NCI-H226 (cell line): ENCODE results near the gene LARP4B.

Experiments used
- DNase-seq: peaks from one replicate; pipeline ENCODE4 v3.0.0-alpha.2; 2015

Gene LARP4B

DNA sequence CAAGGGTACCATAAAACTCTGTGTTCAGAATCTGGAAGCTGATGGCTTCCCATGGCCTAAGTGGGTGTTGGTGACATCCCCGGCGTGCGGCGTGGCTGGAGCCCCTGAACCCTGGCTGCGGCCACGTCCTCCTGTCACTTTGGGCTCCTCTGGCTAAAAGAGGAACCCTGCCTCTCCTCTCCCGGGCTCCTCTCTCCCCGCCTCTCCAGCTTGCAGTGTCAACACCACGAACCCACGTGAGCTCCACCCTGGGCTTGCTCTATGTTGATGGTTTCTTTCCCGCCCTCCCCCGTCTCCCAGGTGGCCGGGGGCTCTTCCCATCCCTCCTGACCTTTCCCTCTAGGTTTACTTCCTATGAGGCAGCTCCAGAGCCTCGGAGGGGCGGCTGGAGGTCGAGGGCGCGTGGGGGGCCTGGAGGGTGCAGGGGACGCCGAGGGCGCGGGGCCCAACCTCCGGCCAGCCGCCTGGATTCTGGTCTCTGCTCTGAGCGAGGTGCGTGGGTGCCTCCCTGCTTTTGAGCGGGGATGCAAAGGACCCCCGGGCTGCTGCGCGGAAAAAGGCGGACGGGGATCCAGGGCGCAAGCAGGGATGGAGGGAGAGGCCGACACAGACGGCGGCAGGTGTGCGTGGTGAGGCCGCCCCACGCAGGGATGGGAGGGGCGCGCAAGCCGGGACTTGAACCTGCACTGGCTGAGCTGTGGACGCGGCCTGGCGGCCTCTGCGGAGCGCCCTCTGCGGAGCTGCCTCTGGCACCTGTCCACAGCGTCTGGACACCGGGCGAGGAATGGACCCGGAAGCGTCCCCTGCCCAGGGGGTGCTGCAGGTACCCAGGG, 126.5 kb downstream of the LARP4B start:
- no peak for DNase-seq

DNA sequence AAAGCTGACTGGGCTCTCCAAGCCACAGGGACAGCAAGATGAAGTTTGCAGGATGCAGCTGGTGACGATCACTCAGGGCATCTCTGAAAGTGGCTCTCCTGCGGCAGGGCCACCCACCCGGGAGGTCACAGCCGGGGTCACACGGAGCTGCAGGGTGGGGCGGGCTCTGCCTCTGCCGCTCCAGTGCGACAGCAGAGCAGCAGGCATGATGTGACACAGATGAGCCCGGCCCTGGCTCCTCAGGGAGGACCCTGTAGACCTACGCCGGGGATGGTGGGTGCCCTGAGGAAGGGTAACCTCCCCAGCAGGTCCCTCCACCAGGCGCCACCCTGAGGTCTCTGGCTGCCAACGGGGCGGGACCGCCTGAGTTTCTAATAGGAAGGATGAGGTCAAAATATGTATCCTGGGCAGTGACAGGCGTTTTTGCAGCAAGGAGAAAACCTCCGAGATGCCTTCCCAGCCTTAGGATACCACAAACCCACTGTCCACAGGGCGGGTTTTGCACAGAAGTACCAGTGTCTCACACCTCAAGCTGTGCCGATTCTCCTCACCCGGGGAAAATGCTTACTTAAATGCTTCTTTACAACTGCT, 127.2 kb downstream of the LARP4B start:
- no peak for DNase-seq

DNA sequence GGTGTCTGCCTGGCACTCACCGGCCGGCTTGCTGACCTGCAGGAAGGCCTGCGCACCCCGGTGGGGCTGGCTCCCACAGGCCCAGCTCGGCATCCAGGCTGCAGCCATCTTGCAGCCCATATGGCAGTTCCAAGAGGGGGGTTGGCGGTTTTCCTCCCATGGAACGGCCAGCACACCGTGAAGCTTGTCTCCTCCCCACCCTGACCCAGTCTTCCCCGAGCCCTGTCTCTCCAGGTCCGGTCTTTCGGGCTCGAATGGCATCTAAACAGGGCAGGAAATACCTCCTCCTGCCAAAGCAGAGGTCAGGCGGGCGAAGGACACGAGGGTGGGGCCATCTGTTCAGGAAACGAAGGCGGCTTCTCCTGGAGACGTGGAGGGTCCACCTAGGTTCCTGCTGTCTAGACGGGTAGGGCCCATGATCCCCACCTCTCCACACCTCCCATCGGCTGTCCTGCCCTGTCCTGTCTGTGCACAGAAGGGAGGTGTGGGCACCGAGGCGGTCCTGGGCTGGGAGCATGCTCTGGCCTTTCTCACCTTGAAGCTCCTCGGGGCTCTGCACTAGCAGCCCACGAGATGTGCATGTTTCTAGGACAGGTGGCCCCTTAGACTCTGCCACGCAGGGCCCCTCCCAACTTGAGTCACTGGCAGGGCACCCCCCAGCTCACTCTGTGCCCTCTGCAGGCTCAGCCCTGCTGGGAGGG, 128.3 kb downstream of the LARP4B start:
- DNase-seq, result no peak

DNA sequence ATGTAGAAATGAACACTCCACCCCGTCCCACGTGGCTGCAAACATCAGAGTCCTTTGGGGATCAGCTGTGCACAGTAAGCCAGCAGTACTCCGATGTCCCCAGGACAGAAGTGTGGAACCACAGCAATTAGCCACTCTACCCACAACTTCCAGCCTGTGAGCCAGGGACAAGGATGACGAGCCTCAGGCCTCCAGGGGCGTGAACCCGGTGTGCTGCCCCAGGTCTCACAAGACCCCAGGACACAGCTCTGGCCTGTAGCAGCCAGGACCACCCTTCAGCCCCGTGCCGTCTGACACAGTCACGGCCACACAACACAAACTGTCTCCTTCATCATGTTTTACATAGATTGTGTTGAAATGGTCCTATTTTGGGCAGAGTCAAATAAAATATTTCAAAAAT, 129.0 kb downstream of the LARP4B start:
- no peak for DNase-seq

DNA sequence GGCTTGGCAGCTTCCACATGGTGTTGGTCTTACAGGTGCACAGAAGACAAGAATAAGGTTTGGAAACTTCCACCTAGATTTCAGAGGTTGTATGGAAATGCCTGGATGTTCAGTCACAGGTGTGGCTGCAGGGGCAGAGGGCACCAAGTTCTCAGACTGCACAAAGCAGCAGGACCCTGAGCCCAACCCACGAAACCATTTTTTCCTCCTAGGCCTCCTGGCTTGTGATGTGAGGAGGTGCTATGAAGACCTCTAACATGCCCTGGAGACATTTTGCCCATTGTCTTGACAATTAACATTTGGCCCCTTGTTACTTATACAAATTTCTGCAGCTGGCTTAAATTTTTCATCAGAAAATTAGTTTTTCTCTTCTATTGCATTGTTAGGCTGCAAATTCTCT, 134.3 kb downstream of the LARP4B start:
- no peak for DNase-seq

DNA sequence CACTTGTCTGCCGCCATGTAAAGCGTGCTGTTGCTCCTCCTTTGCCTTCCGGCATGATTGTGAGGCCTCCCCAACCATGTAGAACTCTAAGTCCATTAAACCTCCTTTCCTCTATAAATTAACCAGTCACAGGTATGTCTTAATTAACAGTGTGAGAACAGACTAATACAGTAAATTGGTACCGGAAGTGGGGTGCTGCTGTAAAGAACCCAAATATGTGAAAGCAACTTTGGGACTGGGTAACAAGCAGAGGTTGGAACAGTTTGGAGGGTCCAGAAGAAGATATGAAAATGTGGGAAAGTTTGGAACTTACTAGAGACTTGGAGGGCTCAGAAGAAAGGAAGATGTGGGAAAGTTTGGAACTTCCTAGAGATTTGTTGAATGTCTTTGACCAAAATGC, 135.3 kb downstream of the LARP4B start:
- DNase-seq, result no peak

DNA sequence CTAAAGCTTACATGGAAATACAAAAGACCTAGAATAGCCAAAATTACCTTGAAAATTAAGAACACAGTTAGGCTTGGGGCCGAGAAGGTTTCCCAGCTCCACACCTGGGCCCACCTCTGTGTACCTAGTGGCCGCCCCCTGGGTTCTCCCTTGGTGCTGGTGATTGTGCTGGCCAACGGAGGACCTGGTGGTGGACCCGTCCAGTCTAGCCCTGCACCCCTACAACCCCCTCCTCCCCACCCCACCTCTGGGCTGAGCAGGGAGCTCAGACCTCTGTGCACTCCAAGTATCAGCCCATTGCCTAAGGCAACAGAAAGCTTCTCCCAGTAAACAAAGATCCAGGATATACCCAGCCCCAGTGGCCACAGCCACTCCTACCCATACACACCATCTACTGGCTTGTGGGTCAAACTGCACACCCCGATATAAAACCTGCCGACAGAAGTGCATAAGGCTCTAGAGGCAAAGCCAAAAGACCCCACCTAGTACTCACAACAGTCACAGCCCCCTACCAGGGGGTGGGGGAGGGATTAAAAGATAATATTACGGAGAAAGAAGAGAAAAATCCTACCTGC, 137.0 kb downstream of the LARP4B start:
- no peak for DNase-seq

DNA sequence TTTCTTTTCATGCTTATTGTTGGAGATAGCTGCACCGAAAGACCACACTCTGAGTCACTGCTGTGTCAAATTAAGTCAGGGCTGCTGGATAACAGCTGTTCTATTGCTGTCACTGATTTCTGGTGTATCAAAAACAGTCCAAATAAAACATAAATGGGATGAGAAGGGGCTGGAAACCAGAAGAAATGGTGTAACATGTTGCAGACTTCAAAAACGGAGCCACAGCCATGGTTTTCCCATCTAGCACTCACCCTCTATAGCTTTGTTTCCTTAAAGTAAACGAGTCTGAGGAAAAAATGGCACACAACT, 138.8 kb downstream of the LARP4B start:
- DNase-seq, result no peak

DNA sequence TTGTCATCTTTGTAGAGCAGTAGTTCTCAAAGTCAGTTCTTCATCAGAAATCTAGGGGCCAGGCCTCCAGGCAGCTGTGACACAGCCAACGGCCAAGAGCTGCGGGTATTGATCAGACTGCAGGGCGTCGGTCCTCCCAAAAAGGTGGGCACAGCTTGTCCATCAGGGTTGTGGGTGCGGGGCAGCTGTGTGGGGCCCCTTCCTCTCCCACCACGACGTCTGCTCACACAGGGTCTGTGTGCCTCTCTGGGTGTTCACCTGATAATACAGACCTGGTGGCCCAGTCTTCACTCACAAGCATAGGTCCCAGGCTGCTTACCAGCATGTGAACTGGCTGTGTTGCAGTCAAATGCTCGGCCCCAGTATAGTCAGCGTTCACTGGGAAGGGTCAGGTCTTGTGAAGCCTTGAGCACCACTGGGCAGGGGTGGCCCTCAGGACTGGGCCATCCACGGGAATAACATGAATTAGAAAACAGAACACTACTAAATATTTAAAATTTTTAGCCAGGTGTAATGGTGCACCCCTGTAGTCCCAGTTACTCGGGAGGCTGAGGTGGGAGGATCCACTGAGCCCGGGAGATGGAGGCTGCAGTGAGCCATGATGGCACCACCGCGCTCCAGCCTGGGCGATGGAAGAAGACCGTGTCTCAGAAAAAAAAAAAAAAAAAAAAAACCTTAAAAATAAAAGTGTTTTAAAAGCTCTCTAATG, 139.3 kb downstream of the LARP4B start:
- no peak for DNase-seq

DNA sequence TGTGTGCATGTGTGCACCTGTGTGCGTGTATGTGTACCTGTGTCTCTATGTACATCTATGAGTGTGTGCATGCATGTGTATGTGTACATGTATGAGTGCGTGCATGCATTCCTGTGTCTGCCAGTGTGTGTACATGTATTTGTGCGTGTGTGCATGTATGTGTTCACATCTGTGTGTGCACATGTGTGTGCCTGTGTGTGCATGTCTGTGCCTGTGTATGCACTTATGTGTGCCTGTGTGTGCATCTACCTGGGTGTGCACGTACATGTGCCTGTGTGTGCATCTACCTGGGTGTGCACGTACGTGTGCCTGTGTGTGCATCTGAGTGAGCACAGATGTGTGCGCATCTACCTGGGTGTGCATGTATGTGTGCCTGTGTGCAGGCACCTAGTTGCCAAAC, 139.9 kb downstream of the LARP4B start:
- DNase-seq, result no peak

DNA sequence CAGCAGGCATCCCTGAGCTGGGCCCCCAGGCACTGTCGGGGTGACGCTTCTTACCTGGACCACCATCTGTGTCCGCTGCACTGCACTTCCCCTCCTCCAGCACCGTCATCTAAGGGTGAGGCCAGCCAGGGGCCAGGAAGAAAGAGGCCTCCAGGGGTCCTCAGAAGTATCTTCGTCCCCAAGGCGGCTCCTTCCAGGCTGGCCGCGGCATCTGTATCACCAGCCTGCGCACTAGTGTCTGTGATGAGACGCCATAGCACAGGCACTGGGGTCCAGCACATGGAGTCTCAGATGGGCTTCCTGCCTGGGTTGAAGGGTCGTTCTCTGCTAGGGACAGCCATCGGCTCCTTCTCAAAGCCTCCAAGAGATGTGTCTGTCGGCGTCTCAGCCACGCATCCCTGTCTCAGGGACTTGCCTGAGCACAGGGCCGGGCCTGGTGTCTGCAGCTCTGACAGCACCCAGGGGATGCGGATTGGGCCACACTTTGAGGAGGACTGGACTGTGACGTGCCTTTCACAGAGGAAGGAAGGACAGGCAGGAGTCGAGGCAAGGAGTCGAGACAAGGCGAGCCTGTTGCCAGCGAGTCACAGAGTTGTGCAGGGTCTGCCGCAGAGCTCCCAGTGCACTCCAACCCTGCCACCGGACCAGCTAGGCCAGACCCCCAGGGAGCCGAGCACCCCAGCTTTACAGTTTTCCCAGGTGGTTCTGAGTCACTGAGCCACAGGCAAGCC, 140.5 kb downstream of the LARP4B start:
- no peak for DNase-seq

DNA sequence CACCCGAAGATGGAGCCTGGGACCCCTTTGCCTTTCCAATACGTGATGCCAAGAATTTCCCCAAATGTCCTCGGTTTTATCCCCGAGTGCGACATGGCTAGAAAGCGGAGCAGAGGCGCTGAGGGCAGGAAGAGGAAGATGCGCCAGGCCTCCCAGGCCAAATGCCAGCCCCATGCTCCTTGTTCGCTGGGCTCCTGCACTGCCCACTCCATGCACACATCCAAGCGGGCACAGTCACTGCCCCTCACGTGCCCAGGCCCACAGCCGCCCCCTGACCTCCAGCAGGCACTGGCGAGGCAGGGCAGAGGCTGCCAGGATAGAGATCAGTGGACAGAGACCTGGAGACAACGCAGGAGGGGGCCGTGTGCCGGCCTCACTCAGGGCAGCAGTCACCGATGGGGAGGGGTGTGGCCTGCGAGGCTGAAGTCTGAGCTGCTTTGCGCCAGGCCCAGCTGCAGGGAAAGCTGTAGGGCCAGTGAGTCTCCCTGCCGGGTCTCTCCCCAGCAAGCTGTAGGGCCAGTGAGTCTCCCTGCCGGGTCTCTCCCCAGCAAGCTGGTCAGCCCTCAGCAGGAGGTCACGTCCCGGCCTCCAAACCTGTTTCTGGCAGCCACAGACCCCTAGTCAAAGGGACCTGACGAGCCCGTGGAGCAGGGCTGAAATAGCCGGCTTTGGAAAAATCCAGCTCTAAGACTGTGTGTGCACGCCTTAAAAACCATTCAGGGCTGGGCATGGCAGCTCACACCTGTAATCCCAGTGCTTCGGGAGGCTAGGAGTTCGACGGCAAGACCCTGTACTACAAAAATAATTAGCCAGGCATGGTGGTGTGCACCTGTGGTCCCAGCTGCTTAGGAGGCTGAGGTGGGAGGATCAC, 141.4 kb downstream of the LARP4B start:
- no peak for DNase-seq

DNA sequence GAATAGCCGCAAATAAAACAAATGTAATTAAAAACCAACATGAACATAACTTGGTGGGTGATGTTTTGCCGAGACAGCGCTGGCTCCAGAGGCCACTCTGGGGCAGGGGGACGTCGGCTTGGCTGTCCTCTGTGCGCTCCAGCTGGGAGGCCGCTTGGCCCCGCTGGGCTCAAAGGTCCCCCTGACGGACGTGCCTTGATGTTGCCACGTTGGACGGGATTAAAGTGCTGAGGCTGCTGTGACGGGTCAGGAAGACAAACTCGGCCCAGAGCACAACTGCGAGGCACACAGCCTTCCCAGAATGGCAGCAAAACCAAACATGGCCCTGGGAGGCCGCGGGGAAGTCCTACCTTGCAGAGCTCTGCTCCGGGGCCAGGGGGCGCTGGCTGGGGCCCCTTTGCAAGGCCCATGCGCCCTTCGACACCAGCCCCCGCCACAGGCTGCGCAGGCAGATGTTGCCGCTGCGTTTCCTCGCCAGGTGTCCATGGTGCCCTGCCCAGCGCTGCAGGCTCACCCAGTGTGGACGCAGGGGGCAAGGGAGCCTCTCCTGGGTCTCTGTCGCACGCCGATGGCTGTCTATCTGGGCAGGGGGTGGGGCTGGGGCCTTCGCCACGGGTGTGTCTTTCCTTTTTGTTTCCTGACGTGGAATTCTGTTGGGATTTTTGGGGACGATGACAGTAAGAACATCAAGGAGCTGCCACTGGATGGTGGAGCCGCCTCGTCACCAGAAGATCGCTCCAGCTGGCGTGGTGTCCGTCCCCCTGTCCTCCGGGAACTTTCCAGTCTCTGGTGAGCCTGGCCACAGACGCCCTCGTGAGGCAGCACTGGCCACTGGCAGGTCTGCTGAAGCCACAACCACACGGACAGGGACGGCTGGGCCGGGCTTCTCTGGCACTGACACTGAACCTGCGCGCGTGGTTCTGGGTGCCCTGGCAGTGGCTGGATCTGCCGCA, 142.4 kb downstream of the LARP4B start:
- DNase-seq, result no peak

DNA sequence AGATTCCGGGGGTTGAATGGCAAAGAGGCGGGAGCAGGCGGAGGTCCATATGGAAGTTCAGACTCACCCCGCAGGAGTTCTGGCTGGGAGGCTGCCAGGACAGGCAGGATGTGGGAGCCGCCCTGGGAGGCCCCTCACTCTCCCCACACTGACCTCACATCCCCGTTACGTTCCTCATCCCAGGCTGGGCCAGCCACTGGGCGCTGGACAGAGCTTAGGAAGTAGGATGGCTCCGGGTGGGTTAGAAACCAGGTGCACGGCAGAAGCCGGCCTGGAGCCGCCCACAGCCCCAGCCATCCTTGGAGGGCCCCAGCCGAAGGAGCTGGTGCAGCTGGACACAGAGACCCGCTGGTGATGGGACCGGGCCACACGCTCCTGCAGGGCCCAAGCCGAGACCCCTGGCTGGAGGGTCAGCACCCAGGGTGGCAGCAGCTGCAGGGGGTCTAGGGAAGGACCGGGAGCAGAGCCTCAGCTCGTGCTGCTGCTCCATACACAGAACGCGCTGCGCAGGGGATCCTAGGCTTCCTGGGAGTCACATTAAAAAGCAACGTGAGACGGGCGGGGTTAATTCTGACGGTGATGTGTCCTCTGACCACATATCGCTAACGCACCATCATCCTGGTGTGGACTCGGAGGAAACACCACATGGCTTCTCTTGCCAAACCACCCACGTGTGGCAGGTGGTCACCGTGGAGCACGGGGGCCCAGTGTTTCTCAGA, 143.4 kb downstream of the LARP4B start:
- DNase-seq, result peak; percentile 10

DNA sequence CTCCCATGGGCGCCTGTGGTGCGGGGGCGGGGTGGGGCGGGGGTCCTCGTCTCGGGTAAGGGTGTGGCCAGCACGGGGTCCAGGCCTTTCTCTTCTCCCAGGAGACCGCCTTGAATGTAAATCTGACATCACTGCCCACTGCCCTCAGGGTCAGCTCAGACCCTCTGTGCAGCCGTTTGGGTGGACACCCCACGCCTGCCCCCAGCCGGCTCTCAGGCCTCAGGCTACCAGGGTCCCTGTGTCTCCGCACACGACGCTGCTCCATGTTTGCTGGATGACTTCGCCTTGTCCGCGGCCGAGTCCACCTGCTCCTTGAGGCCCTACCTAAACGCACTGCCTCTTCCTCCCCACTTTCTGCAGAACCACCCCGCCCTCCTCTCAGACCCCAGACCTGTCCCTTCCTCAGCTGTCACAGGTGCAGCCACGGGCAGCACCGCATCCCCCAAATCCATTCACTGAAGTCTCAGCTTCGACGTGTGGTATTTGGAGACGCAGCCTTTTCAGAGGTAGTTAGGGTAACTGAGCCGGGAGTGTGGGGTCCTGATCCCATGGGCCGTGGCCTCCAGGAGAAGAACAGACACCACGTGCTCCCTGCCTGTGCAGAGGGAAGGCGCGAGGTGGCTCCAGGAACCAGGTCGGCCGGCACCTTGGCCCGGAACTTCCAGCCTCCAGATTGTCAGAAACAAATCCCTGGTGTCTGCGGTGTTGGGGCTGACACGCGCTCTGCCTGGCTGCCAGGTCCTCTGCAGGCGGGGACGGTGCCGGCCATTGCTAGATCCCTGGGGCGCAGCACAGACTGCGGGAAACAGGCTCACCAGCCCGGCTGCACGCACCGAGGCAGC, 144.7 kb downstream of the LARP4B start:
- no peak for DNase-seq

DNA sequence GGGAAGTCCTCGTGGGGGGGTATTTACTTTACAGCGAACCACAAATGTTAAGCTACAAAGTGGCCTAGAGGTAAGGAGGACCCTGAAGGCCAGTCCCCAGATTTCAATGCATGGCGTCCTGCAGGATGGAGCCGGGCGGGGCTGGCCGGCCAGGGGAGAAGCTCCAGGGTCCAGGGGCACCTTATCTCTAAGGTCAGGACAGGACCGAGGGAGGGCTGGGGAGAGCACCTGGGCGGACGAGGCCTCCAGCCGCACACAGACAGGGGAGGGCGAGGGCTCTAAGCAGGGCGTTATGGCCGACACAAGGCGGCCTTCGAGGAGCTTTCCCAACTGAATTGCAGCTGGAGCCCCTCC, 145.7 kb downstream of the LARP4B start:
- DNase-seq, result no peak

DNA sequence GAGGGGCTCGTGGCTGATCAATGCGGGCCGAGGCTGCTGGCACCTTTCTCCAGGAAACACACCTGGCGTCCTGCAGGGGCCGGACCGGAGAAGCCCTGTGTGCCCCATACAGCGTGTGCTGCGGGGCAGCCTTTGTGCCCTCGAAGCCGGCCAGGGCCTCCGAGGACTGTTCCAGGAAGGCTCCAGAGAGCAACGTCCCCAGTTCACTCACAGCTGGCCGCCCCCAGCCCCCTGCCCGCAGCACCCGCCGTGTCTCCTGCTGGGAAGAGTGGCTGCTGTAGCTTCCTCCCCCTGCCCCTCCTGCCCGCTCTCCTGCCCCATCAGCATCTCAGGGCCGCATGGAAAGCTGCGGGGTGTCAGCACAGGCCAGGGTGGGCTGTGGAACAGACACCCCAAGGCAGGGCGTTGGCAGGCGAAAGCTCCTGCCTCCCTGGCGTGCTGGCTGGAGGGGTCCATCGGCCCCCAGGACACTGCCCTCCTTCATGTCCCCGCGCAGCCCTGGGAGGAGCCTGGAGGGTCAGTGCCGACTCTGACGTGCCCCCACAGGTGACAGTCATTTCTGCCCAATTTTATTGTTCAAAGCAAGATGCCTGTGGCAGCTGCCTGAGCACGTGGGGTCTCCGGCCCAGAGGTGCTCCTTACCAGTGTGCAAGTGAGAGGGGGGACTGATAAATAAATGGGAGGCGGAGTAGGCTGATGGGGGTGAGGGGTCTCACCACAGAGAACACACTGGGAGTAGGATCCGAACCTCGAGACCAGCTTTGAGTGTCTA, 146.2 kb downstream of the LARP4B start:
- DNase-seq, result no peak
